ENCODE measurements around the gene WNT8A.
"Not testable (repeated sequence)": the region's sequence is repeated elsewhere in the genome, so short reads cannot be mapped to it uniquely, and the experiment has no call there.

WNT8A gene

GRCh38 chr5:138083702-138084101 lies at the start of gene WNT8A:
Gene WNT8A, plus strand, starts transcription at chr5:138084033. Its CDS starts 95 bp downstream, at chr5:138084128.
- no peak for DNase-seq (ENCODE audit: low read depth)

GRCh38 chr5:138035605-138036537 lies 48.0 kb upstream of the WNT8A start:
- peak; percentile 76 for DNase-seq (ENCODE audit: low read depth)

GRCh38 chr5:138037271-138037670 lies 46.6 kb upstream of the WNT8A start:
- DNase-seq (ENCODE audit: low read depth), result no peak

GRCh38 chr5:138037907-138038633 lies 45.8 kb upstream of the WNT8A start:
- DNase-seq (ENCODE audit: low read depth), result no peak

- no peak for DNase-seq (ENCODE audit: low read depth)
Measured at GRCh38 chr5:138038826-138039225, 45.0 kb upstream of the WNT8A start.

- not testable (repeated sequence) for DNase-seq (ENCODE audit: low read depth)
Measured at GRCh38 chr5:138045283-138045682, 38.5 kb upstream of the WNT8A start.

GRCh38 chr5:138051441-138052296 lies 32.2 kb upstream of the WNT8A start:
- no peak for DNase-seq (ENCODE audit: low read depth)

- not testable (repeated sequence) for DNase-seq (ENCODE audit: low read depth)
Measured at GRCh38 chr5:138052718-138053117, 31.1 kb upstream of the WNT8A start.

- DNase-seq (ENCODE audit: low read depth), result no peak
Measured at GRCh38 chr5:138053554-138053953, 30.3 kb upstream of the WNT8A start.

GRCh38 chr5:138054206-138054605 lies 29.6 kb upstream of the WNT8A start:
- no peak for DNase-seq (ENCODE audit: low read depth)

GRCh38 chr5:138054847-138055558 lies 28.8 kb upstream of the WNT8A start:
- no peak for DNase-seq (ENCODE audit: low read depth)

- no peak for DNase-seq (ENCODE audit: low read depth)
Measured at GRCh38 chr5:138064526-138064925, 19.3 kb upstream of the WNT8A start.

- no peak for DNase-seq (ENCODE audit: low read depth)
Measured at GRCh38 chr5:138065102-138065501, 18.7 kb upstream of the WNT8A start.

GRCh38 chr5:138067945-138068344 lies 15.9 kb upstream of the WNT8A start:
- no peak for DNase-seq (ENCODE audit: low read depth)

- peak; percentile 44 for DNase-seq (ENCODE audit: low read depth)
Measured at GRCh38 chr5:138068742-138069600, 14.9 kb upstream of the WNT8A start.

- not testable (repeated sequence) for DNase-seq (ENCODE audit: low read depth)
Measured at GRCh38 chr5:138070026-138070425, 13.8 kb upstream of the WNT8A start.

GRCh38 chr5:138077064-138077696 lies 6.7 kb upstream of the WNT8A start:
- DNase-seq (ENCODE audit: low read depth), result peak; percentile 31

- no peak for DNase-seq (ENCODE audit: low read depth)
Measured at GRCh38 chr5:138078006-138078643, 5.7 kb upstream of the WNT8A start.

GRCh38 chr5:138082033-138082432 lies 1.8 kb upstream of the WNT8A start:
- DNase-seq (ENCODE audit: low read depth), result no peak
